ENCODE data around the gene NRG2.

NRG2 gene

GRCh38 chr5:139797335-139797734 lies 245.8 kb downstream of the NRG2 start:
- TF ChIP-seq ISL1 (CRISPR knock-in tag; IDR thresholded peaks at IDR 0.05) (no peak), TCF4 (CRISPR knock-in tag; IDR thresholded peaks at IDR 0.05; ENCODE audit: borderline replicate concordance) (no peak), CREB5 (CRISPR knock-in tag; IDR thresholded peaks at IDR 0.05; ENCODE audit: low read depth) (no peak), SNAI2 (CRISPR knock-in tag; IDR thresholded peaks at IDR 0.05) (no peak), ZC3H10 (CRISPR knock-in tag; IDR thresholded peaks at IDR 0.05) (no peak), TOX (CRISPR knock-in tag; IDR thresholded peaks at IDR 0.05; ENCODE audit: borderline replicate concordance) (no peak), ZFP3 (CRISPR knock-in tag; IDR thresholded peaks at IDR 0.05) (no peak), CSDC2 (CRISPR knock-in tag; IDR thresholded peaks at IDR 0.05) (no peak), BACH2 (CRISPR knock-in tag; IDR thresholded peaks at IDR 0.05; ENCODE audit: borderline replicate concordance) (no peak), ARNTL (CRISPR knock-in tag; IDR thresholded peaks at IDR 0.05; ENCODE audit: borderline replicate concordance, low read depth) (no peak), ZNF565 (CRISPR knock-in tag; conservative IDR thresholded peaks at IDR 0.05; ENCODE audit: low read depth) (no peak)
- ATAC-seq = no peak
